H1 (cell line): Measurements from ENCODE around the gene PSMB9. TPM values are rescaled to one million over a fixed set of nuclear protein-coding genes. Genes with fewer than 3 reads are reported as not detected.

Experiments
- POU5F1 ChIP-seq: IDR thresholded peaks from 2 replicates; pipeline ENCODE4 v1.6.1; 2011; ENCODE audit warnings: low read depth, mild to moderate bottlenecking, low read length, moderate library complexity
- polyA plus RNA-seq, 7 experiments: library from polyadenylated mRNA; depleted of rRNA in 3 of 7; stranded (reverse) in 5 of 7; unstranded in 2 of 7; fragments of >200 nt in 5 of 7; fragments of 200-250 nt in 2 of 7; gene quantifications; 1 replicate in 5 of 7; 2 replicates in 1 of 7; 4 replicates in 1 of 7; pipeline versions ENCODE4 v1.2.1 to v1.2.3, GENCODE V29; 2011 to 2013; ENCODE audit warnings: missing spikeins in 2 of 7, mixed read lengths in 2 of 7
- total RNA-seq: library from RNA; stranded (reverse); fragmentation: NEBNext Ultra II Directional; extraction: Animal tissue kit (Norgen Biotek cat#: 25700); gene quantifications from 2 replicates; pipeline ENCODE4 v1.2.1, GENCODE V29; 2021

Gene PSMB9
- total and polyA plus RNA-seq, 2 of the 8 experiments (the other 6 are each of a cell fraction or from before 2014, with no cell fraction given), result 4.5 to 22.8 TPM

DNA sequence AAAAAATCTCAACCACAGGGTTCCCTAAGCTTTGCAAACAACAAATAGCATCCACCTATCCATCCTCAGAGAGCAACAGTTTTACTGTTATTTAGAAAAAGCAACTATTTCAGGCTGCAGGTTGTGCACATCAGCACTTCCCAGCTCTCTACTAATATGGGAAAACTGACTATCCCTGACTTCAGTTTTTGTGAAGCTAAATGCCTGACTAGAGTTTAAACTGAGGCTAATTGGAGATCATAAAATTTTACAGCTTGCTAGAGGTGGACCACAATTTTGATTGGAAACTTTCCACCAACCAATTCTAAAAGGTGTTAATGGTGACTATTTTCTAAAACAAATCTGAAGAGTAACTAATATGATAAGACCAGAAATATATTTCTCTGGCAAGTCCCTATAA is 50.0 kb downstream of the PSMB9 start (continued):
- no peak for TF ChIP-seq POU5F1
